K562 (cell line): ENCODE results near the gene TTLL8. TPM values are rescaled to one million over a fixed set of nuclear protein-coding genes. Genes with fewer than 3 reads are reported as not detected.

ENCODE experiments used
- CEBPZ ChIP-seq: fragments of 150-350 bp; IDR thresholded peaks from 2 replicates; pipeline ENCODE4 v1.6.1; 2014; ENCODE audit warnings: low read depth, mild to moderate bottlenecking, low read length, borderline replicate concordance
- CTCF ChIP-seq, 3 experiments: IDR thresholded peaks in 2 of 3; conservative IDR thresholded peaks in 1 of 3; 2 replicates each; pipeline ENCODE4 v1.5.1; 2011 to 2012; ENCODE audit warnings: low read length in 3 of 3, mild to moderate bottlenecking in 3 of 3, control low read depth in 2 of 3, improper control_type of control experiment in 1 of 3, inconsistent platforms in 1 of 3, low read depth in 1 of 3, mixed read lengths in 1 of 3, moderate library complexity in 1 of 3; ENCODE audit not compliant: insufficient read depth in 2 of 3
- ELF2 ChIP-seq: fragments of 250-450 bp; sonication (Bioruptor Pico); IDR thresholded peaks from 2 replicates; pipeline ENCODE4 v1.5.0; 2021; ENCODE audit warnings: mild to moderate bottlenecking
- HDAC1 ChIP-seq, 2 experiments: fragments of 450-650 bp; IDR thresholded peaks; 2 replicates each; pipeline ENCODE4 v1.6.1; 2016 to 2017; ENCODE audit warnings: inconsistent platforms in 1 of 2, mild to moderate bottlenecking in 1 of 2, moderate library complexity in 1 of 2
- MEF2D ChIP-seq: conservative IDR thresholded peaks from 2 replicates; pipeline ENCODE4 v1.6.1; 2016; ENCODE audit warnings: low read depth, missing genetic modification characterization, missing compliant biosample characterization
- NR0B1 ChIP-seq: fragments of 450-650 bp; IDR thresholded peaks from one replicate; pipeline ENCODE4 v1.6.1; 2018; ENCODE audit warnings: mild to moderate bottlenecking, moderate library complexity; ENCODE audit not compliant: partially characterized antibody
- NR1H2 ChIP-seq: sonication (generic); formaldehyde crosslinking; IDR thresholded peaks from 2 replicates; pipeline ENCODE4 v1.4.0; 2020; ENCODE audit warnings: mild to moderate bottlenecking, missing genetic modification reagents
- POU5F1 ChIP-seq: fragments of 150-350 bp; IDR thresholded peaks from 2 replicates; pipeline ENCODE4 v1.6.1; 2014; ENCODE audit warnings: borderline replicate concordance, low read length, low read depth, mild to moderate bottlenecking; ENCODE audit not compliant: partially characterized antibody
- SMAD1 ChIP-seq: fragments of 150-350 bp; IDR thresholded peaks from 2 replicates; pipeline ENCODE4 v1.6.1; 2014; ENCODE audit warnings: low read length, low read depth; ENCODE audit not compliant: partially characterized antibody
- SREBF1 ChIP-seq: fragments of 150-350 bp; IDR thresholded peaks from 2 replicates; pipeline ENCODE4 v1.6.1; 2014; ENCODE audit warnings: antibody characterized with exemption, low read depth, low read length, borderline replicate concordance
- THAP7 ChIP-seq: fragments of 250-450 bp; sonication (Bioruptor Pico); IDR thresholded peaks from 2 replicates; pipeline ENCODE4 v1.5.0; 2021
- polyA plus RNA-seq, 8 experiments: library from polyadenylated mRNA; depleted of rRNA in 4 of 8; stranded (reverse) in 5 of 8; unstranded in 3 of 8; fragments of >200 nt; fragmentation: Nextera tagmentation in 2 of 8; fragmentation: Illumina TruSeq in 1 of 8; extraction: Ambion mirVana in 2 of 8; extraction: Trizol in 1 of 8; gene quantifications; 2 replicates each; pipeline versions ENCODE4 v1.2.1 to v1.2.3, GENCODE V29; 2011 to 2014; ENCODE audit warnings: inconsistent platforms in 1 of 8, missing spikeins in 1 of 8
- total RNA-seq, 7 experiments: library from RNA; depleted of rRNA in 6 of 7; stranded (reverse); fragments of >200 nt in 6 of 7; fragmentation: Illumina TruSeq in 2 of 7; extraction: Trizol in 2 of 7; gene quantifications; 2 replicates each; pipeline versions ENCODE4 v1.2.1 to v1.2.3, GENCODE V29; 2011 to 2021; ENCODE audit warnings: low replicate concordance in 1 of 7
- TF ChIP-seq, protein P1 (sequence below): sonication (generic); formaldehyde crosslinking; IDR thresholded peaks from 2 replicates; pipeline ENCODE4 v1.8.1; 2023; ENCODE audit warnings: mild to moderate bottlenecking, missing genetic modification reagents
- TF ChIP-seq, protein P2 (sequence below): fragments of 250-450 bp; sonication (Bioruptor Pico); IDR thresholded peaks from 2 replicates; pipeline ENCODE4 v1.8.0; 2021; ENCODE audit warnings: mild to moderate bottlenecking, moderate library complexity

TTLL8 gene
- total and polyA plus RNA-seq, 9 of the 15 experiments (the other 6 are each of a cell fraction or from before 2014, with no cell fraction given) = not detected

DNA sequence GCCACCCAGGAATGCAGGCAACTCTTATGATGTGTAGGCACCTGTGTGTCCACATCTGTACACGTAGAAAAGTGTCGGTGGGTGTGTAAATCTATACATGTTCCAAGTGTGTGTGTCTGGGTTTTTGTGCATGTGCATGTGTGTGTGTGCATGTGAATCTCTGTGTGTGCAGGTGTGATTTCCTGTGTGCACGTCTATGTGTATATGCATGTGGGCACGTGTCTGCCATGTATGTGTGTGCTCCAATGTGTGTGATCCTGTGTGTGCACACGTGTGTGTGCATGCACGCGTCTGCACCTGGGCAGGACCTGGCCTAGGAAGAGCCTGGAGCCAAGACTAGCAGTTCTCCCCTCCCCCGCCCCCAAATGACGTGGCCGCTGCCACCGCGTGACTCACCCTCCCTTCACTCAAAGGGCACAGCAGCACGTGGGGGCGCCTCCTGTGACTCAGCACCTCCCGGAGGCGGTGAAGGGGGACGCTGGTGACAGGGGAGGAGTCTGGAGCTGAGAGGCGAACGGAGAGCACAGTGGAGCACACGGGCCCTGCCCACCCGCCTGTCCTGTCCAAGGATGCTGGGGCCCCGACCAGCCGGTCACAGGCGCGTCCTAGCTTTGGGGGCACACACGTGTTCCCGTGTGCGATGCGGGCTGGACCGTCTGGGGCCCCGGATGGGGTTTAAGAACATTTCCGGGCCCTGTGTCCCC, 87.4 kb downstream of the TTLL8 start (continued):
- 0 out of 6 replicates have a peak, but pooled peaks of 1 of the 3 experiments have one; percentile 2 for TF ChIP-seq CTCF (IDR thresholded peaks at IDR 0.05 in 2 of 3, conservative IDR thresholded peaks at IDR 0.05 in 1 of 3; ENCODE audit: insufficient read depth in 2 of 3, low read depth in 1 of 3, low read length in 3 of 3)
- TF ChIP-seq THAP7 (CRISPR knock-in tag) = no peak
- 0 out of 2 replicates have a peak, but pooled peaks have one; percentile 63 for TF ChIP-seq SREBF1
- TF ChIP-seq, protein P1, sequence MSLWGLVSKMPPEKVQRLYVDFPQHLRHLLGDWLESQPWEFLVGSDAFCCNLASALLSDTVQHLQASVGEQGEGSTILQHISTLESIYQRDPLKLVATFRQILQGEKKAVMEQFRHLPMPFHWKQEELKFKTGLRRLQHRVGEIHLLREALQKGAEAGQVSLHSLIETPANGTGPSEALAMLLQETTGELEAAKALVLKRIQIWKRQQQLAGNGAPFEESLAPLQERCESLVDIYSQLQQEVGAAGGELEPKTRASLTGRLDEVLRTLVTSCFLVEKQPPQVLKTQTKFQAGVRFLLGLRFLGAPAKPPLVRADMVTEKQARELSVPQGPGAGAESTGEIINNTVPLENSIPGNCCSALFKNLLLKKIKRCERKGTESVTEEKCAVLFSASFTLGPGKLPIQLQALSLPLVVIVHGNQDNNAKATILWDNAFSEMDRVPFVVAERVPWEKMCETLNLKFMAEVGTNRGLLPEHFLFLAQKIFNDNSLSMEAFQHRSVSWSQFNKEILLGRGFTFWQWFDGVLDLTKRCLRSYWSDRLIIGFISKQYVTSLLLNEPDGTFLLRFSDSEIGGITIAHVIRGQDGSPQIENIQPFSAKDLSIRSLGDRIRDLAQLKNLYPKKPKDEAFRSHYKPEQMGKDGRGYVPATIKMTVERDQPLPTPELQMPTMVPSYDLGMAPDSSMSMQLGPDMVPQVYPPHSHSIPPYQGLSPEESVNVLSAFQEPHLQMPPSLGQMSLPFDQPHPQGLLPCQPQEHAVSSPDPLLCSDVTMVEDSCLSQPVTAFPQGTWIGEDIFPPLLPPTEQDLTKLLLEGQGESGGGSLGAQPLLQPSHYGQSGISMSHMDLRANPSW (CRISPR knock-in tag) = no peak
- TF ChIP-seq NR1H2 (CRISPR knock-in tag) = no peak
- TF ChIP-seq MEF2D = no peak
- no peak for TF ChIP-seq NR0B1
- no peak for TF ChIP-seq ELF2 (CRISPR knock-in tag)
- TF ChIP-seq, protein P2, sequence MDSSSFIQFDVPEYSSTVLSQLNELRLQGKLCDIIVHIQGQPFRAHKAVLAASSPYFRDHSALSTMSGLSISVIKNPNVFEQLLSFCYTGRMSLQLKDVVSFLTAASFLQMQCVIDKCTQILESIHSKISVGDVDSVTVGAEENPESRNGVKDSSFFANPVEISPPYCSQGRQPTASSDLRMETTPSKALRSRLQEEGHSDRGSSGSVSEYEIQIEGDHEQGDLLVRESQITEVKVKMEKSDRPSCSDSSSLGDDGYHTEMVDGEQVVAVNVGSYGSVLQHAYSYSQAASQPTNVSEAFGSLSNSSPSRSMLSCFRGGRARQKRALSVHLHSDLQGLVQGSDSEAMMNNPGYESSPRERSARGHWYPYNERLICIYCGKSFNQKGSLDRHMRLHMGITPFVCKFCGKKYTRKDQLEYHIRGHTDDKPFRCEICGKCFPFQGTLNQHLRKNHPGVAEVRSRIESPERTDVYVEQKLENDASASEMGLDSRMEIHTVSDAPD (CRISPR knock-in tag) = no peak
- no peak for TF ChIP-seq CEBPZ
- TF ChIP-seq SMAD1 = no peak
- TF ChIP-seq POU5F1 = no peak
- peak in 1 of 2 experiments; percentile 86; a peak in 2 of 4 replicates for TF ChIP-seq HDAC1 (IDR thresholded peaks at IDR 0.05)
